Measurements from ENCODE around the gene HOXB4. TPM values are rescaled to one million over a fixed set of nuclear protein-coding genes. Genes with fewer than 3 reads are reported as not detected.

The HOXB4 gene
- total and polyA plus RNA-seq, 10 of the 15 experiments (the other 5 are each of a cell fraction or from before 2014, with no cell fraction given), result 0.35 to 5.8 (median 3.0) TPM

GRCh38 chr17:48544349-48545021 lies 33.7 kb downstream of the HOXB4 start:
- in situ Hi-C loops (cut with MboI), result no loop called here
- Histone ChIP-seq H4K20me1 (ENCODE audit: control insufficient read depth, insufficient read depth) (no peaks in the 10 kb centered on the region), H2AFZ (ENCODE audit: control insufficient read depth, low read depth, low read length) (peak overlapping the region; percentile 67), H3K36me3 (ENCODE audit: control insufficient read depth in 2 of 2, insufficient read depth in 2 of 2, low read length in 1 of 2) (no peaks in the 10 kb centered on the region), H3K4me1 (ENCODE audit: control insufficient read depth, insufficient read depth, low read length) (peaks cover 7% of the 10 kb centered on the region), H3K27me3 (replicated peaks in 1 of 2; ENCODE audit: control insufficient read depth in 2 of 2, insufficient read depth in 2 of 2, low read length in 1 of 2) (peaks cover 0 to 4% of the 10 kb centered on the region in 2 experiments; a peak in 1 of 4 replicates), H3K79me2 (ENCODE audit: control insufficient read depth, insufficient read depth, low read length) (peaks cover 12% of the 10 kb centered on the region), H3K9me3 (replicated peaks; ENCODE audit: control insufficient read depth, insufficient read depth, low read length) (no peaks in the 10 kb centered on the region), H3K9ac (ENCODE audit: control insufficient read depth, insufficient read depth, low read length) (peak overlapping the region; percentile 77), H3K4me2 (ENCODE audit: control insufficient read depth, insufficient read depth) (peak overlapping the region; percentile 68), H3K4me3 (peak overlapping the region; percentile 69), H3K27ac (ENCODE audit: control insufficient read depth, insufficient read depth) (peak overlapping the region; percentile 49)
- SMC1A ChIA-PET (ENCODE audit: uncharacterized antibody, unreplicated experiment), result interaction anchor here (0.6 to 2.1 kb wide), 5 partner anchors 12 to 70 kb away, joined by 3 to 9 read pairs (median 3); no protein-coding TSS in a partner anchor
- ATAC-seq (peak; percentile 29), FAIRE-seq (no peak), DNase-seq (ENCODE audit: low read depth, low spot score) (no peak)
- CTCF ChIA-PET, result interaction anchor here (0.8 kb wide), 1 partner anchor 52 kb away, joined by 4 read pairs; no protein-coding TSS in a partner anchor
- RAD21 ChIA-PET (ENCODE audit: unreplicated experiment), result interaction anchor here (1.3 to 2.3 kb wide), 3 partner anchors 31 to 44 kb away, joined by 3 to 5 read pairs (median 4); no protein-coding TSS in a partner anchor
- POLR2A ChIA-PET, result interaction anchor here (0.8 to 1.8 kb wide), 3 partner anchors 31 to 65 kb away, joined by 3 to 9 read pairs (median 5); no protein-coding TSS in a partner anchor
- intact Hi-C loops (cut with micrococcal nuclease; ENCODE audit: unreplicated experiment), result loop anchor here (5.0 kb wide), 1 partner anchor 52 kb away; no protein-coding TSS in a partner anchor
- 10% methylated on average over 19 of the region's 38 CpGs for WGBS (ENCODE audit: insufficient coverage, insufficient replicate concordance, low lambda C conversion rate, missing lambda C conversion rate)
- BruUV-seq (replicated peaks), result no TSS peak
- TF ChIP-seq ZNF384 (IDR thresholded peaks at IDR 0.05; ENCODE audit: borderline replicate concordance, low read depth, low read length) (peak; percentile 30; the same call in 1 of the 2 replicates), MTA3 (IDR thresholded peaks at IDR 0.05; ENCODE audit: borderline replicate concordance, low read length) (no peak), DPF2 (IDR thresholded peaks at IDR 0.05) (no peak), ZNF24 (IDR thresholded peaks at IDR 0.05) (no peak), NR2C2 (IDR thresholded peaks at IDR 0.05; ENCODE audit: borderline replicate concordance, control insufficient read depth, insufficient read length, low read depth) (no peak), STAT1 (conservative IDR thresholded peaks at IDR 0.05) (no peak), YY1 (IDR thresholded peaks at IDR 0.05; ENCODE audit: low read depth, low read length) (0 out of 2 replicates have a peak, but pooled peaks have one; percentile 48), REST (IDR thresholded peaks at IDR 0.05; ENCODE audit: low read depth, low read length) (no peak), CHD1 (IDR thresholded peaks at IDR 0.05; ENCODE audit: low read depth, low read length) (no peak), LARP7 (IDR thresholded peaks at IDR 0.05) (no peak), CHD2 (IDR thresholded peaks at IDR 0.05; ENCODE audit: borderline replicate concordance, low read depth, low read length) (peak; percentile 50; the same call in 1 of the 2 replicates)
- TF ChIP-seq, protein P1, sequence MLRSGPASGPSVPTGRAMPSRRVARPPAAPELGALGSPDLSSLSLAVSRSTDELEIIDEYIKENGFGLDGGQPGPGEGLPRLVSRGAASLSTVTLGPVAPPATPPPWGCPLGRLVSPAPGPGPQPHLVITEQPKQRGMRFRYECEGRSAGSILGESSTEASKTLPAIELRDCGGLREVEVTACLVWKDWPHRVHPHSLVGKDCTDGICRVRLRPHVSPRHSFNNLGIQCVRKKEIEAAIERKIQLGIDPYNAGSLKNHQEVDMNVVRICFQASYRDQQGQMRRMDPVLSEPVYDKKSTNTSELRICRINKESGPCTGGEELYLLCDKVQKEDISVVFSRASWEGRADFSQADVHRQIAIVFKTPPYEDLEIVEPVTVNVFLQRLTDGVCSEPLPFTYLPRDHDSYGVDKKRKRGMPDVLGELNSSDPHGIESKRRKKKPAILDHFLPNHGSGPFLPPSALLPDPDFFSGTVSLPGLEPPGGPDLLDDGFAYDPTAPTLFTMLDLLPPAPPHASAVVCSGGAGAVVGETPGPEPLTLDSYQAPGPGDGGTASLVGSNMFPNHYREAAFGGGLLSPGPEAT (IDR thresholded peaks at IDR 0.05; ENCODE audit: low read depth), result 0 out of 2 replicates have a peak, but pooled peaks have one; percentile 14
- TF ChIP-seq, protein P2, sequence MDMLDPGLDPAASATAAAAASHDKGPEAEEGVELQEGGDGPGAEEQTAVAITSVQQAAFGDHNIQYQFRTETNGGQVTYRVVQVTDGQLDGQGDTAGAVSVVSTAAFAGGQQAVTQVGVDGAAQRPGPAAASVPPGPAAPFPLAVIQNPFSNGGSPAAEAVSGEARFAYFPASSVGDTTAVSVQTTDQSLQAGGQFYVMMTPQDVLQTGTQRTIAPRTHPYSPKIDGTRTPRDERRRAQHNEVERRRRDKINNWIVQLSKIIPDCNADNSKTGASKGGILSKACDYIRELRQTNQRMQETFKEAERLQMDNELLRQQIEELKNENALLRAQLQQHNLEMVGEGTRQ (IDR thresholded peaks at IDR 0.05; ENCODE audit: borderline replicate concordance, low read depth, low read length), result no peak
- TF ChIP-seq, protein P3, sequence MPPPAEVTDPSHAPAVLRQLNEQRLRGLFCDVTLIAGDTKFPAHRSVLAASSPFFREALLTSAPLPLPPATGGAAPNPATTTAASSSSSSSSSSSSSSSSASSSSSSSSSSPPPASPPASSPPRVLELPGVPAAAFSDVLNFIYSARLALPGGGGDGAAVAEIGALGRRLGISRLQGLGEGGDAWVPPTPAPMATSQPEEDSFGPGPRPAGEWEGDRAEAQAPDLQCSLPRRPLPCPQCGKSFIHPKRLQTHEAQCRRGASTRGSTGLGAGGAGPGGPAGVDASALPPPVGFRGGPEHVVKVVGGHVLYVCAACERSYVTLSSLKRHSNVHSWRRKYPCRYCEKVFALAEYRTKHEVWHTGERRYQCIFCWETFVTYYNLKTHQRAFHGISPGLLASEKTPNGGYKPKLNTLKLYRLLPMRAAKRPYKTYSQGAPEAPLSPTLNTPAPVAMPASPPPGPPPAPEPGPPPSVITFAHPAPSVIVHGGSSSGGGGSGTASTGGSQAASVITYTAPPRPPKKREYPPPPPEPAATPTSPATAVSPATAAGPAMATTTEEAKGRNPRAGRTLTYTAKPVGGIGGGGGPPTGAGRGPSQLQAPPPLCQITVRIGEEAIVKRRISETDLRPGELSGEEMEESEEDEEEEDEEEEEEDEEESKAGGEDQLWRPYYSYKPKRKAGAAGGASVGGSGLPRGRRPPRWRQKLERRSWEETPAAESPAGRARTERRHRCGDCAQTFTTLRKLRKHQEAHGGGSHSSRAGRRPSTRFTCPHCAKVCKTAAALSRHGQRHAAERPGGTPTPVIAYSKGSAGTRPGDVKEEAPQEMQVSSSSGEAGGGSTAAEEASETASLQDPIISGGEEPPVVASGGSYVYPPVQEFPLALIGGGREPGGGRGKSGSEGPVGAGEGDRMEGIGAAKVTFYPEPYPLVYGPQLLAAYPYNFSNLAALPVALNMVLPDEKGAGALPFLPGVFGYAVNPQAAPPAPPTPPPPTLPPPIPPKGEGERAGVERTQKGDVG (CRISPR knock-in tag; IDR thresholded peaks at IDR 0.05), result no peak

Measured in GM12878 (cell line).